ENCODE measurements around the gene KRT4.

DNA sequence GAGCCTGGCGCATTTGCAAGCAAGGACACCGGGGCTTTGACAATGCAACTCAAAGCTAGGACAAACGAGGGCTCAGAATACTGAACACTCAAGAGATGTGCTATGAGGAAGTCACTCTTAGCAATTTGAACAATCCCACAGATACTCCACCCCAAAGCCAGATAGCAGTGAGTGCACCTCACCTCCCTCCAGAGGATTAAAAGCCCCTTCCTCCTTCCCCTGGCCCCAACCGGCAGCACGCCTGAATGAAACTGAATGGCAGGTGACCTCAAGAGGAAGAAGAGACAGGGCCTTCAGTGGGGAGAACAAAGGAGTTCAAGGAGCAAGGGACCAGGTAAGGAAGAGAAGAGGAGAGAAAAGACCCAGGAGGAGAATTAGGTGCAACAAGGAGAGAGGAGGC lies 36.8 kb upstream of the KRT4 start:
- TF ChIP-seq, protein P1, sequence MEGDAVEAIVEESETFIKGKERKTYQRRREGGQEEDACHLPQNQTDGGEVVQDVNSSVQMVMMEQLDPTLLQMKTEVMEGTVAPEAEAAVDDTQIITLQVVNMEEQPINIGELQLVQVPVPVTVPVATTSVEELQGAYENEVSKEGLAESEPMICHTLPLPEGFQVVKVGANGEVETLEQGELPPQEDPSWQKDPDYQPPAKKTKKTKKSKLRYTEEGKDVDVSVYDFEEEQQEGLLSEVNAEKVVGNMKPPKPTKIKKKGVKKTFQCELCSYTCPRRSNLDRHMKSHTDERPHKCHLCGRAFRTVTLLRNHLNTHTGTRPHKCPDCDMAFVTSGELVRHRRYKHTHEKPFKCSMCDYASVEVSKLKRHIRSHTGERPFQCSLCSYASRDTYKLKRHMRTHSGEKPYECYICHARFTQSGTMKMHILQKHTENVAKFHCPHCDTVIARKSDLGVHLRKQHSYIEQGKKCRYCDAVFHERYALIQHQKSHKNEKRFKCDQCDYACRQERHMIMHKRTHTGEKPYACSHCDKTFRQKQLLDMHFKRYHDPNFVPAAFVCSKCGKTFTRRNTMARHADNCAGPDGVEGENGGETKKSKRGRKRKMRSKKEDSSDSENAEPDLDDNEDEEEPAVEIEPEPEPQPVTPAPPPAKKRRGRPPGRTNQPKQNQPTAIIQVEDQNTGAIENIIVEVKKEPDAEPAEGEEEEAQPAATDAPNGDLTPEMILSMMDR (conservative IDR thresholded peaks at IDR 0.05; ENCODE audit: low read length) = no peak
- TF ChIP-seq EZH2phosphoT487 (IDR thresholded peaks at IDR 0.05; ENCODE audit: borderline replicate concordance, low read depth, low read length) = no peak
